NCI-H345 treated with DMSO at 0.1 percent for 48 hours (cell line): ENCODE data around the gene AKR1A1.
"Not testable (repeated sequence)": the region's sequence is repeated elsewhere in the genome, so short reads cannot be mapped to it uniquely, and the experiment has no call there.

ENCODE experiments used
- DNase-seq: peaks from one replicate; lab custom pipeline; 2025; ENCODE audit not compliant: unreplicated experiment; lab: John Stamatoyannopoulos, UW

AKR1A1 gene

GRCh38 chr1:45569571-45569961 lies 18.9 kb downstream of the AKR1A1 start:
- no peak for DNase-seq

DNA sequence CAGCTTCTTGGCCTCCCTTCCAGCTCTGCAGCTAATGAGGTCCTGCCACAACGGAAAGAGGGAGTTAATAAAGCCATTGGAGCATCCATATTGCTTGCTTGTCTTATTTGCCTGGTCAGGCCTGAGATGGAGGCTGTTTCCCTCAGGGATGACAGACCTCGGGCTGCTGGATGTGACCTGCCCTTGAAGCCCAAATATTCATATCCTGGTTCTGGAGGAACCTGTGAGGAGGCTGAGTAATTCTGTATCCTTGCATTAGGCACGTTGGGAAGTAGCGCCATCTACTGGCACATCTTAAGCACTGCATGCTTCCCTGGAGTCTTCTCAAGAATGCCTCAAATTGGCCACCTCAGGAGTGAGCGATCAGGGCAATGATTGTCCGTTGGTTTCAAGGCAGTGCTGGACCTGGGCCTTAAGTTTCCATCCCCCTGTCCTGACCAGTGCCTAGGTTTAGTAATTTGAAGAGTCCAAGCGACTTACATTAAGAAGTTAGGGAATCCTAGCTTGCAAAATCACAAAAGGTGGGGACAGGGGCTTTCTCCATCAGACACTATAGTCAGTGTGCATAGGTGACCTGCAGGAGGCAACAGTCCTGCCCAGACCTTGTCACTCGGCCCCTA lies 19.4 kb downstream of the AKR1A1 start:
- DNase-seq, result peak; percentile 48

GRCh38 chr1:45570631-45571030 lies 20.0 kb downstream of the AKR1A1 start:
- DNase-seq, result no peak

DNA sequence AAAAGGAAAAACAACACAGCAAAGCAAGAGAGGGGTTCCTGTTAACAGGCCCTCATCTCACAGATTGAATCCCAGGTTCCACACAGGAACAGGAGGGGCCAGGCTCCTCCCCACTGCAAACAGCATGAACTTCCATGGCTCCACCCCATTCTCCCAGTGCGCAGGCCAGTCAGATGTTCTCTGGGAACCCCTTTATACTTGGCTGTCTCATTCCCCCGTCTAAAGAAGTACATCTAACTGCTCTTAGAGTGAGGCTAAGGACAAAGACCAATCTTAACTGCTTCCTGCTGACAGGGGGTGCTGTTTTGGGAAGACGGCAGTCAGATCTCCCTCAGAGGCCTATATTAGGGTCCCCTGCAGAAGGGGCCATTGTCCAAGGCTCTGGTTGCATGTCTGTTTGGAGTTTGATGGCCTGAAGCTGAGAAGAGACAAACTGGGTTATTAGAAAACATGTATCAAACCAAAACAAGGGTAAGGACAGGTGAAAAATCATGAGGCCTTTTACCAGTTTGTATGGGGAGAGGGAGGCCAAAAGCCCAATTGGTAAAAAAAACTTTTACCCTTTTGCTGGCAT lies 22.7 kb downstream of the AKR1A1 start:
- DNase-seq, result no peak

- no peak for DNase-seq
Observed at GRCh38 chr1:45574105-45574626, 23.5 kb downstream of the AKR1A1 start.

DNA sequence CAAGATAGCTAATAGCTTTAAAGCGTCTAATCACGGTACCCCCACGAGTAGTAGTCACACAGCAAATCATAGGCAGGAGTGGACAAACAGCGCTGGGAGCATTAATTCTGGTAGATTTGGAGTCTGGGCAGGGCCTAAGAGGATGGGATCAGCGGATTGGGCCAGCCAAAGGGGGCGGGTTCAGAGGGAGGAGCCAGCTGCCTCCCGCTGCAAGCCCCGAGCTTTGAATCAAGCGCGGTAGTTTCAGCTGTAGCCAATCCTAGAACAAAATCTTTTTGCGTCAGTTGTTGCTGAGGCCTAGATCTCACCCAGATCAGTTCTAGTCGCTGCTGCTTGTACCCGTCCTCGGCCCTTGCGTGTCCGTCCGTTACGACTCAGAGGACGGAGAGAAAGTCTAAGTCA lies 32.6 kb downstream of the AKR1A1 start:
- peak; percentile 95 for DNase-seq

GRCh38 chr1:45583666-45584350 lies 33.2 kb downstream of the AKR1A1 start, which contains the start of gene NASP:
Gene NASP (plus strand): TSS chr1:45584041. CDS start chr1:45584147, 106 bp downstream.
- peak; percentile 81 for DNase-seq

- peak; percentile 66 for DNase-seq
Observed at GRCh38 chr1:45584351-45585109, 33.9 kb downstream of the AKR1A1 start.

DNA sequence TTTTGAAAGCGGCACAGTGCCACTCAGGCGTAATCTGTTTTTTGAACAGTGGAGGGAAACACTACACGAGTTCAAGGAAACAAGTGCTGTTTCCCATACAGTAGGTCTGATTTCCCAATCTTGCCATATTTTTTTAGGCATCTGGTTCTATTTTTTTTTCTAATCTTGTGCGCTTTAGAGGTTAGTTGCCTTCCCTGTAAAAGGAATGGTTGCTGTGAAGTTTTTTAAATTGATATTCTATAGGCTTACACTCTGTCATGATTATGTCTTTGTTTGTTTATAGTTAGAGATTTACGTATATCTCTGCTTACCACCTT lies 34.4 kb downstream of the AKR1A1 start:
- no peak for DNase-seq

DNA sequence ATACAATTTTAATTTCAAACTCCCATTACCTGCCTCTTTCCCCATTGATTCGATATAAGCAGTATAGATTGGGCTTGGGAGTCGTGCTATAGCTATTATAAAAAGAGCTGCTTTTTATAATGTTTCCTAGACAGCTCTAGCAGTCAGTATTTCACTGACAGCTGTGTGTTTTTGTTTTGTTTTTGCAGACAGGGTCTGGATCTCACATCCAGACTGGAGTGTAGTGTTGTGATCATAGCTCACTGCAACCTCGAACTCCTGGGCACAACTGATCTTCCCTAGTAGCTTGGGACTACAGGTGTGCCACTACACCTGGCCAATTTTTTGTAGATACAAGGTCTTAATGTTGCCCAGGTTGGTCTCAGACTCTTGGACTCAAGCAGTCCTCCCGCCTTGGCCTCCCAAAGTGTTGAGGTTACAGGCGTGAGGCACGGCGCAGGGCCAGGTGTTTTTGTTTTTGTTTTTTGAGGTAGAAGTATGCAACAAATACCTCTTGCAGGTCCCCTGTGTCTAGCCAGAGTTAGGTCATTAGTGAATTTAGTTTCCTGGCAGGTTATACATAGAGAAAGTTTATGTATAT lies 35.0 kb downstream of the AKR1A1 start:
- no peak for DNase-seq

DNA sequence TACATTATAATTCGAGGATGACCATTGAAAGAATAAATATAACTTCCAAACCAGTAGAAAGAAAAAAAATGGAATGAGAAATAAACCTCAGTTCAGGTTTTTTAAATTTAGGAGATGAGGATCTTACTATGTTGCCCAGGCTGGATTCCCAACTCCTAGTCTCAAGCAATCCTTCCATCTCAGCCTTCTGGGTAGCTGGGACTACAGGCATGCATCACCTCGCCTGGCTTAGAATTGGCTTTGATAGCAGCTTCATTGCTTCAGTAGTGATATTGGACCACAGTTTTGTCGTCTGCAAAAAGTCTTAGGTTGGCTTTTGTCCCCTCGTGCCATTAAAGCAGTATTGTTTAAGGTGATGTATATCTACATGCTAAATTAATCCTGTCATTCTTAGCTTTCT lies 36.1 kb downstream of the AKR1A1 start:
- no peak for DNase-seq

DNA sequence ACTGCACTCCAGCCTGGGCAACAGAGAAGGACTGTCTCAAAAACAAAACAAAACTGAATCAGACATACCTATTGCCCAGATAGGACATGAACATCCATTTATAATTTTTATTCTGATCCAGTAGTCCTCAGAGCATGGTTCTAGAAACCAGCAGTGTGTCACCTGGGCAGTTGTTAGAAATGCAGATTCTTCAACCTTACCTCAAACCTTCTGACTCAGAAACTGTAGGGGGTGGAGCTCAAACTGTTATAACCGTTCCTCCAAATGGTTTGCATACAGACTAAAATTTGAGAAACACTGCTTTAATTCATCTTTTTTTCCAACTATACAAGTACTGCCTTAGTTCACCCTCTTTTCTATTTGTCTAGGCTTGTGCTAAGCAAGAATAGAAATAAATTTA lies 39.2 kb downstream of the AKR1A1 start:
- DNase-seq, result no peak

DNA sequence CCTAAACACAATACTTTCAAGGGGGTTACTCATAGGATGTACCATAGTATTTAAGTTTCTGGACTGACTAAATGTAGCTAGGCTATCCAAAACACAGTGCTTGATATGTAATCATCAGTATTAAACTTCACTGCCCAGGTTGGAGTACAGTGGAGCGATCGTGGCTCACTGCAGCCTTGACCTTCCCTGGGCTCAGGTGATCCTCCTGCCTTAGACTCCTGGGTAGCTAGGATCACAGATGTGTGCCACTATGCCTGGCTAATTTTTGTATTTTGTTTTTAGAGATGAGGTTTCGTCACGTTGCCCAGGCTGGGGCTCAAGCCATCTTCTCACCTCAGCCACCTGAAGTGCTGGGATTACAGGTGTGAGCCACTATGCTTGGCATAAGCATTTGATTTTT lies 43.8 kb downstream of the AKR1A1 start:
- no peak for DNase-seq

- not testable (repeated sequence) for DNase-seq
Observed at GRCh38 chr1:45596765-45597164, 46.1 kb downstream of the AKR1A1 start.

DNA sequence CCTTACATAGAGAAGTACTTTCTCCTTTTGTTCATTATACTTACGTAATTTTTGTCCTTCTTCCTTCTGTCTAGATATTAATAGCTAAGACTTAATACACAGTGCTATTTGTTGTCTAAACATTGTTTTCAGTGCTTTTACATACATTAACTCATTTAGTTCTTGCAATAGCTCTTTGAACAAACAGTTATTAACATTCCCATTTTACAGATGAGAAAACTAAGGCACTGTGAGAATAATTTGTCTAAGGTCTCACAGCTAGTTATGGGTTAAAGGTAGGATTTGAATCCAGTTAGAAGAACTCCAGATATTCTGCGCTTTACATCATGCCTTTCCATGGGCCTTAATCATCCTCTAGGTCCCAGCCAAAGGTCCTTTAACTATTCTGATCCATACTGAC lies 53.6 kb downstream of the AKR1A1 start:
- no peak for DNase-seq

- DNase-seq, result no peak
Observed at GRCh38 chr1:45607404-45608074, 56.9 kb downstream of the AKR1A1 start.

- no peak for DNase-seq
Observed at GRCh38 chr1:45608175-45609156, 57.8 kb downstream of the AKR1A1 start.

DNA sequence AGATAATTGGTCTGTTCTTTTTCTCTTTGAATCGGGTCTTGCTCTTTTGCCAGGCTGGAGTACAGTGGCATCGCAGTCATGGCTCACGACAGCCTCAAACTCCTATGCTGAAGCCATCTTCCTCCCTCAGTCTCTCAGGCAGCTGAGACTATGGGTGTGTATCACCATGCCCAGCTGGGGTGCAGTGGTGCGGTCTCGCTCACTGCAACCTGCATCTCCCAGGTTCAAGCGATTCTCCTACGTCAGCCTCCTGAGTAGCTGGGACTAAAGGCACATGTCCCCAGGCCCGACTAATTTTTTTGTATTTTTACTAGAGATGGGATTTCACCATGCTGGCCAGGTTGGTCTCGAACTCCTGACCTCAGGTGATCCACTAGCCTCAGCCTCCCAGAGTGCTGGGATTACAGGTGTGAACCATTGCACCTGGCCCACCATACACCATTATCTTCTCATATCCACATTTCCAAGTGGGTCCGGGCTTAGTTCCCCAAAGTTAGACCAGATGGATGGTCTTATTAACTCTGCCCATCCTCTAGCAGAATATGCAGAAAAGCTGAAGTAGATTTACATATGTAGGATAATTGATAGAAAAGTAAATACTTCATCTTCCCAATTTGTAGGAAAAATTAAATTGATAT lies 60.1 kb downstream of the AKR1A1 start:
- DNase-seq, result no peak

- no peak for DNase-seq
Observed at GRCh38 chr1:45612941-45613579, 62.4 kb downstream of the AKR1A1 start.
